Fibroblast of skin of scalp (primary cell): ENCODE results near the gene NID2.

Source experiments
- DNase-seq: peaks from one replicate; pipeline ENCODE4 v3.0.0-alpha.2; 2013

Gene NID2

DNA sequence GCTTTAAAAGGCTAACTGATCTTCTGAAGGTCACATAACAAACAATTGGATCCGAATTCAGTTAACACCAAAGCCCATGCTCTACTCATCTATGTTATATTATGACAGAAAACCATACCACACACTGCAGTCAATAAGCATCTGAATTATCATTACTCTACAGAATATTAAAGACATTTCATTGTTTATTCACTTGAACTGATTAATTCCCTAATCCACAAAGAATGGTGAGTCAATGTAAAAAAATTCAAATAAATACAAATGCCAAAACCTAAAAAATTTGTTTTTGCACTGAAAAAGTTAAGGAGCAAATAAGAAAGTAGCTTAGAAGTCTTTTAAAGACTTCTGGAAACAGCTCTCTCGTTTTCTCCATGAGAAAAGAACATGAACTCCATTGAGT lies 13.7 kb downstream of the NID2 start:
- peak; percentile 60 for DNase-seq

DNA sequence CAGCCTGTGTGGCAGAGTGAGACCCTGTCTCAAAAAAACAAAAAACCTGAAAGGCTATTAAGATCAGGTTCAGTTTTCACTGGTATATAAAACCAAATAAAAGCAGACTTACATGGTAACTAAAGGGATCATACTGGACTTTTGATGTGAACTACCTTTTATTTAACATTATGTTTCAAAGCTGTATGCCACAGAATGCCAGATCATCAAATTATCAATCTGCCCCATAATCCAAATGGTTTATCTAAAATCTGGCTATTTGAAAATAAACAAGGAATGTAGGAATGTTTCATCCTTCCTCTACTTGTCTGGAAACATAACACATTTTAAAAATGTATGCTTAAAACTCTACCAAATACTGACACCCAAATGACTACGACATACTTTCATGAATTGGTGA lies 14.2 kb downstream of the NID2 start:
- DNase-seq = no peak

DNA sequence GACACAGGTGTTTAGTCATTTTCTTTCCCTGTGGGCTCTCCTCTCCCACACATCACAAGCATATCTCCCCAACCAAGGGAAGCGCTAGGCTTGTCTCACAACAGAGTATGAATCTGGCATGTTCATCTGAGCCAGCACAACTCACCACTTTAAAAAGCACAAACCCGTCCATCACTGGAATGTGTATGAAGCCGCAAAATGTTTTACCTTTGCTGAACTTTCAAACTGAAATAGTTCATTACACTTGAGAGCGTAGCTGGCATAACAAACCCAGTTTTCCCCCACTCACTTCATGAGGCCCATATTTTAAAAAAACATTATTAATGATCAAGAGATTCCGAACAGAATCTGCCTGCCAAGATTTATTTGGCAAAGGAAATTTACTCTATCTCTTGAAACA lies 15.8 kb downstream of the NID2 start:
- peak; percentile 41 for DNase-seq

DNA sequence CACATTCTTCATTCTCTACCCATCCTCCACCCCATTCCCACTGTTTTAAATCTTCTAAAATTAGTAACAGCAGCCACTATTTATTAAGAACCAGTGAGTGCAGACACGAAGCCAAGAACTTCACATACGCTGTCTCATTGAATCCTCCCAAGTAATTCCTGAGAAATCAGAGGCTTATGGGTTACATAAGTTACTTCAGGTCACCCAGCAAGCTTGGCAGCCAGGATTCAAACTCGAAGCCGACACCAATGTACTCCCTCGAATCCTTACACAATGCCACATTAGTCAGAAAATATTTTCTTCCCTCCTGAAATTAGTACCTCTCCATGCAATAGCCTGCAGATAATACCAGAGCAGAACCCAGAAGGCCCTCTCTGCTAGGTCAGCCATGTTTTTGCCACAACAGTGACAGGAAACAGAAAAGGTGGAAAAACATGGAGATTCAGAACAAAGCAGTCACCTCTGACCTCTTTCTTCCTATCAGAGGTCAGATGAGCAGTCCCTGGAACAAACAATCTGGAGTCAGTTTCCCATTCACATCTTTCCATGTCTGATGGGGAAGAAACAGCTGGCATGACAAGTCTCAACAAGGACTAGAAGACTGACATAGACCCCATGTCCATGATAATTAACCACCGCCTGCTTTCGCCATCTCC lies 16.4 kb downstream of the NID2 start:
- DNase-seq = peak; percentile 93

DNA sequence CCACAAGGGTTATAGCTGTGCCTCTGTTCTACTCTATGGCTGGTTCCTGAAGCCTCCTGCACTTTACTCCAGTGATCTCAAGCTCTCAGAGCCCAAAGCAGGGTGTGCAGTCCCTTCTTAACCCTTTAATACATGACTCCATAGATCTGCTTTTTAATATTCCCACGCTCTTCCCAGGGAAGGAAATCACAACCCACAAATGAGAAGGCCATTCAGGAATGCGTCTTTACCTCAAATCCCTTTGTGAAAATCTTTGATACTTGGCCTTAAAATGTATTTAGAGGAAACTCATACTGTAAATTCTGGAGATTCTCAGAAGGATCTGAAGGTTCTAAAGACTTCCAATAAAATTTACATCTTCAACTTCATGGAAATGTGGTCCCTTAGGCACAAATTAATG lies 17.0 kb downstream of the NID2 start:
- DNase-seq = peak; percentile 91

DNA sequence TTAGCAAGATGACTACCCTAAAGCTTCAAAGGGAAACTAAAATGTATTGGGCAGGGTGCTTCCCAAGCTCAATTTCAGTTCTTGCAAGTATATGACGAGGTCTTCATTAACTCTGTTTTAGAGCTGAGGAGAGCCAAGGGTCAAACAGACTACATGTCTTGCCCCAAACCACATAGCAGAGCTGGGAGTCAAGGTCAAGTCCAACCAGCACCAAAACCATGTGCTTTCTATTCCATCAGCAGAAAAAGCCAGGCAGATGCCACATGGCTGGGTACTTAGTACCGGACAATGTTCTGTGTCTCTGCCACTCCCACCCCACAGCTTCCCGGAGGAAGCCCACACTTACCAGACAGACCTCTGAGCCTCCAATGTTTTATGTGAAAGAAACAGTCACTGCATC lies 17.6 kb downstream of the NID2 start:
- no peak for DNase-seq

DNA sequence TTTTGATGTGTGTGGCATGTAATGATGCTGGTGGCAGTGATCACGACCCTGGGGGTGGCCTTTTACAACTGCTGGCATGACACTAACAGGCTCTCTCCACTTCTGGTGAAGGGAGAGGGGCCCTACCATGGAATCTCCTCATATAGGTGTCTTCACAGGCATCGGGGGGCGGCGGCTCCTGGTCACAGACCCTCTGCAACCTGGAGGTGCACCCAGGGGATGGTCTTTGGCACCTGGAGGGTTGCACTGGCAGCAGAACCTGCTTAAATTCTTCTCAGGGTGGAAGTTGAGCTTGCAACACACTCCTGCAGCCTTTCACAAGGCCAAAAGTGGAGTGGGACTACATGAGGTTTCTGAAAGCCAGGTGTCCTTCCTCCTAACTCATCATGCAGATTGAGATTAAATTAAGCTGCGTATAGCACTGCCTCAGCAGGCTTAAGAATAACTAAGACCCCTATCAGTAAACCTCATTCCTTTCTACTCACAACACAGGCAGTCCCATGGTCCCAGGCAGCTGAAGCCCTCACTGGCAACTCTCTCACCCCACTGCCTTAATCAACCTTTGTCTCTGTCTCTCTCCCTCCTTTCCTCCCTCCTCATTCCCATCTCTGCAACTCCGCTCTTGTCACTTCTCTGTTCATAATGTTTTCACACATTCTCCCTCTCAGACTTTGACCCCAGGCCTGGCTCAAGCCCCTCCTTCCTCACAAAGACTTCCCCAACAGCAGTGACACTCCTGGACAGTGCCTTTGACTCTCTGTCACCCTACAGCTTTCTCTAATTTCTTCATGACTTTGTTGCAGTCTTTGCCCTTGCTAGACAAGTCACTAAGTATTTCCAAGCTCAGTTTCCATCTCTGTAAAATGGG lies 18.9 kb downstream of the NID2 start:
- no peak for DNase-seq

DNA sequence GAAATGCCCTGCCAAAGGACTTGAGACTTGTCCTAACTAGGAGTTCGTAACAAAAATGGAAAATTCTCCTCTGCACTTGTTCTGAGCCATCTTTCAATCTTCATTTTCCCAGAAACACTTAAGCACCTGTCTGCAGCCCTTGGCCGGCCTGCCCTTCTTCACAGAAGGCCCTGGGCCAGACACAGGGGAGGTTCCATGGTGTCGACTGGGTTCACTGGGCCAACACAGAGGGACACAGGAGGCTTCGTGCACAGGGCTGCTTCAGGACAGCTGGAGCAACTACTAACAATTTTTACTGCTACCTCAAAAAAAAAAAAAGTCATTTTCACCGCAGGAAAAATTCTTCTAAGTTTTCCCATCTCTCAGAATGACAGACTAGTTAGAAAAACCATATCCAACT lies 19.6 kb downstream of the NID2 start:
- DNase-seq = no peak

DNA sequence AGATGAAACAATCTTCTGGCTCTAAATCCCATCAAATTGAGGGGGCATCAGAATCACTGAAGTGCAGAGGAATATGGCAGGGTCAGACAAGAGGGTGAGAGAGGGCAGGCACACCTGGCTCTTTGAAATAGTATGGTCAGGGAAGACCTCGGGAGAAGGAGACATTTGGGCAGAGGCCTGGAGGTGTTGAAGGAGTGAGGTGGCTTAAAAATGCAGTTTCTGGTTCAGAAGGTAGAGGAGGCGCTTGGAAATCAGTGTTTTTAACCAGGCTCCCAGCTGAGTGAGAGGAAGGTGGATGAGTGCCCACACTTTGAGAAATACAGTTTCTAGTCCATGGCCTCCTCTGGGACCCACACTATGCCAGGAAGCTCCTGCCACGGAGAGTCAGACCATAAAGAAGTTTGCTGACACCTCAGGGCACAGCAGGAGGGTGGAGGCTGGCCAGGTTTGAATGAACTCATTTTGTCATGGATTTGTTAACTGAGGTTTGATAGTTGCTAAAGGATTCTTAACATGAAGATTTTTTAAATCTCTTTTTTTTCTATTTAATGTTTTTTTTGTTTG lies 20.1 kb downstream of the NID2 start:
- peak; percentile 80 for DNase-seq

DNA sequence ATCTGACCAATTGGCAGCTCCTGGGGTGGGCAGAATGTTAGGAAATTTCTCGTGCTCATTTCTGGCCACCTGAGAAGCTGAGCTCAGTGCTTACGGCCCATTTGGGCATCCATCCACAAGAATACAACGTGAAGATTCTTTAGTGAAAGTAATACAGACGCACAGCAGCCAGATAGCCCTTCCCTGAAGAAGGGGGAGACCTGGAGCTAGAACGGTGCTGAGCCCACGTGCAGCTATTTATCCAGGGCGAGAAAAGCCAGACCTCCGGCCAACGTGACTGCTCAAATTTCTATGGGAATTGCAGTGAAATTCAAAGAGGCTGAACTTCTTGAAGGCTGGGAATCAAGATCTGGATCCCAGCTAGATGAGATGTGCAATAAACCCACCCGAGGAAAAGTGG lies 20.7 kb downstream of the NID2 start:
- DNase-seq = no peak

DNA sequence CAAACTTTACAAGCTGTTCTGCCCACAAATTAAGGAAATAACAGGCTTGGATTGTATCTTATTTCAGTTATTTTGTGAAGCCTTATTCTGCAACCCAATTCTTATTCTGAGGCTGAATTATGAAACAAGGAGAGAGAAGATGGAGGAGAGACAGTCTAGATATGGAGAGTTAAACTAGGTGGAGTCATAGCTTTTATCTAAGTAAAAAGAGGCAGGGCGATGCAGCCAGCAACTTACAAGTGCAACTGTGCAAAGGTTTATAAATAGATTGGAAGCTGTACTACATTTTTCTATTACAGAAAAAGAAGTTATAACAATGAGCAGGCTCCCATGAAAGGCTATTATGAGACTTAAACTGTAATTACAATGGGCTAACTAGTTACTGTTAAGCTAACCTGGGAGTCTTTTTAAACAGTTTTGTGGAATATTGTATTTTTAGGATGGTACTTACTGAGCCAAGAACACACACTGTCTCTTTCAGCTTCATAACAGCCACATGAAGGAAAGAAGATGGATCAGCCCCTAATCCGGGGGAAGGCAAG lies 22.4 kb downstream of the NID2 start:
- DNase-seq = no peak

DNA sequence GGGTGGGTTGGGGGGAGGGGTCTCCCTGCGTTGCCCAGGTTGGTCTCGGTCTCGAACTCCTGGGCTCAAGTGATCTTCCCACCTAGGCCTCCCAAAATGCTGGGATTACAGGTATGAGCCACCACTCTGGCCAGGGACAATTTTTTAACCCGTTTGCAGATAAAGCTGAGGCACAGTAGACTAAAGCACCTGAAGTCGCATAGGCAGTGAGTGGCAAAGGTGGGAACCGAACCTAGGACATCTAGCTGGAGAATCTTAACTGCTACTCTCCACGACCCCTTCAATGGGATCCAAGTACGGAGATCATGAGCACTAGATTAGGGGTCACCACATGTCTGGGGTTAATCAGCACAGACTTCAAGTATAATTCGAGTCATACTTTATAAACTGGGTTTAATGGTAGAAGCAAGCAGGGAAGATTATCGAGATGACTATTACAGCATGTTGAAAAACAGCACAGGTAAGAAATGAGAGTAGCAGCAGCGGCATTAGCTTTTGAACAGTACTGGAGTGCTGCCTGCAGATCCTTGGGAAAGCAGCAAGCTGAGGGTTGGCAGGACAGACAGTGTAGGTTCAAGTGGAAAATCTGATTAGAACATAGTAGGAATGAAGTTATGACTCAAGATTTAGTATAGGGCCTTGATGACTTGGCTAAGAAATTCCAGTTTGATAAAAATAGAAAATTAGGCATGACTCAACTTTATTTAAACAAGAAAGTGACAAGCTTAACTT lies 23.9 kb downstream of the NID2 start:
- DNase-seq = peak; percentile 90

DNA sequence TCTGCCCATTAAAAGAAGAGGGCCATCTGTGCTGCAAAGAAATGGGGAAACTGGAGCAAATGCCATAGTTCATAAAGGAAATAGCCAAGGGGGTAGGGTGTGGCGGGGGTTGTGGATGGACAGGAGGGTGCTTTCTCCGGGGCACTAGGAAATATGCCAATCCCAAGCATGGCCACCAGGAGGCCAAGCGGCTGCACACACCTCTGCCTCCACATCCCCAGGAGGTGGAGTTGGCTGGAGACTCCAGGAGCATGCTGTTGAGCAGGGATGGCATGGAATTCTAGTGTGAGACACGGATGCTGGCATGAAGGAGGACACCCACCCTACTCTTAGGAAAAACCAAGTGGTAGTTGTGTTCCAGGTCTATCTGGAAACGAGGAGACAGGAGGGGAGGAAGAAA lies 25.2 kb downstream of the NID2 start:
- peak; percentile 51 for DNase-seq

DNA sequence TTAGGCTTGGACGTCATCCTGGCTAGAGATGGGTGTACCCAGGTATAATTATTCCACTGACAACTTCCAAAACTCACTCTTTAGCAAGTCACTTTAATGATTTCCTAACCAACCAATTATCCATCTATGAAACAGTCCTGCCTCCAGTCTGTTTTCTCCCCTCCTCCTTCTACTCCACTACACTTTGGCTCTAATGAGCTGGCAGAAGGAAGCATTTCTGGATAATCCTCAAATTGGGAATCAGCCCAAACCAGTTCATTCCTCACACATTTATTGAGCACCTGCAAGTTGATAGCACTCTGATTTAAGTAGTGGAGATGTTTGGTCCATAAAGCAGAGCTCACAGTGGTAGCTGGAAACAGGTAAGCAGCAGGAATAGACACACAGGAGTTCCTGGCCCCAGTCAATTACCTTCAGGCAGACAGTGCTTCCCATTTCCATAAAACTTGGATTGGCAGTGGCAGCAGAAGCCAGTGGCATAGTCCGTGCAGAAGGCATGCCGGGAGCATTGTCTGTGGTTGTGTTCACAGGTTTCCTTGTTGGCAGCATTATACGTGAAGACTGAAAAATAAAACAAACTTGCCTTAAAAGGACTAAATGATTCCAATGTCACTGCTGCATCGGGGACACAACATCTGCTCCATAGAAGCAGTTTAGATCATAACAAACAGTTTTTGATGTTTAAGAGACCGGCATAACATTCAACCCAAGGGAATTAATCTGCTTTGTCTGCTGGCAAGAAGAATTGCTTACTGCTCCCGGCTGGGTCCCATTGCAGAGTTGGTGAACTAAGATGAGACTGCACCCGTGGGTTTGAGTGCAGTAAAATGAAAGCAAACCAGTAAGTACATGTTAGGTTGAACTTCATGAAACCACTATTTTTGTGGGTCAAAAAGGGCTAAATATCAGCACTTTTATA lies 26.2 kb downstream of the NID2 start:
- DNase-seq = no peak

DNA sequence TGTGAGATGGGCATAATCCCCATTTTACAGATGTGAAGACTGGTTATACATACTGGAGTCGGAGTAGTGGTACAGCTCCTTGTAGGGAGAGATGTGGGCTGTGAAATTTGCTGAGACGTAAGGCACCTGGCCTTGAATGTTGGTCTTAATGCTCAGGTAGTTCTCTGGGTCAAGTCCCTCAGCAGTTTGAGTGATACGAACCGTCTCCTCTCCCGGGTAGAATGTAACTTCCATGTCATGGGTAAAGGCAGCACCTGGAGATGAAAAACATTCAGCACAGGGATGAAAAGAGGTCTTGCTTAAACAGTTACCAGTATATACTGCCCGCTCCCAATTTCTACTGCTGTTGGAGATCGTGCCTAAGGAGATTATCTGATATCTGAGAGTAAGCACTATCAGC lies 28.3 kb downstream of the NID2 start:
- DNase-seq = no peak

DNA sequence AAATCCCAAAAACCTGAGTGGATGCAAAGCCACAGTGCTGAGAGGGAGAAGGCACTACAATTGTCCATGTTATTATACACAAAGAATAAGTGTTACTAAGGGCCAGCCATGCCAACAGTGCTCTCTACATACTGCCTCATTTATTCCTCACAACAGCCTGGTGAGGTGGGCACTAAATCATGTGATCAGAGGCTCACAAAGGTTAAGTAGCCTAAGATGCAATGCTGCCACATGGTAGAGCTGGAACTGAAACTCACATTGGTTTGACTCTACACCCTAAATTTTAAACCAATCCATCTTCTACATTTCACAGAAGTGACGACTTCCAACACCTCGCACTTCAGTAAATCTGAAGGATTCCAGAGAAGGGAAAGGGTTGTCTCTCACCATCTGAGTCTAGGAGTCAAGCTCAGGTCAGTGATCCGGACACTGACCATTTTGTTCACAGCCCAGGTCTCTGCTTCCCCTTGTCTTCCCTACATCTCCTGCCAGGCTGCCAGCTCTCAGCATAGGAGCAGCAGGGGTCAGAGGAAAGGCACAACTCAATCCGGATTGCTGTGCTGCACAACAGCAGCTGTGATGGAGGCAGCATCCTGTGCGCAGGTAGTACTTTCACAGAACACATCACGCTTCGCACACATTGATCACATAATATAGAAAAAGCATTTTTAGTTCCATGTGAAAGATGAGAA lies 29.6 kb downstream of the NID2 start:
- no peak for DNase-seq

DNA sequence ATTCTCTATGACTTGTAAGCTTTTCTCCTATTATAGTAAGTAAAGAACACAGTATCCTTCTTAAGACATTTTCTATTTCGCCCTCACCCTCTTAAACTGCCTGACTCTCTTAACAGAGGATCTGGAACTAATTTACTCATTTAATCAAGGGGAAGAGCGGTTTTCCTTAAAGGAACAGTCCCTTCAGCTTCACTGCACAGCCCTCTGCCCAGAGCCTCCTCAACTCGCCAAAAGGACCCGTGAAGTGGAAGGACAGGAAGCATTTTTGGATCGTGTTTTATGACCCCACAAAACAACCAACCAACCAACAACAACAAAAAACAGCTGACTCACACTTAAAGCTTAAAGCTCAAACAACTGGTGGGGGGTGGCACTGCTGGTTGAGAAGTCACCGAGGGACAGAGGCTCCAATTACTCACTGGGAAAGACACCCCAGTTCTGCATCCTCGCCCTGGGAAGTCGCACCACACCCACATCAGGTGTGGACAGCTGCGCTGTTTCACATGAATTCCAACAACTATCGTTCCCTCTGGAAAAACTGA lies 35.7 kb downstream of the NID2 start:
- DNase-seq = peak; percentile 81

DNA sequence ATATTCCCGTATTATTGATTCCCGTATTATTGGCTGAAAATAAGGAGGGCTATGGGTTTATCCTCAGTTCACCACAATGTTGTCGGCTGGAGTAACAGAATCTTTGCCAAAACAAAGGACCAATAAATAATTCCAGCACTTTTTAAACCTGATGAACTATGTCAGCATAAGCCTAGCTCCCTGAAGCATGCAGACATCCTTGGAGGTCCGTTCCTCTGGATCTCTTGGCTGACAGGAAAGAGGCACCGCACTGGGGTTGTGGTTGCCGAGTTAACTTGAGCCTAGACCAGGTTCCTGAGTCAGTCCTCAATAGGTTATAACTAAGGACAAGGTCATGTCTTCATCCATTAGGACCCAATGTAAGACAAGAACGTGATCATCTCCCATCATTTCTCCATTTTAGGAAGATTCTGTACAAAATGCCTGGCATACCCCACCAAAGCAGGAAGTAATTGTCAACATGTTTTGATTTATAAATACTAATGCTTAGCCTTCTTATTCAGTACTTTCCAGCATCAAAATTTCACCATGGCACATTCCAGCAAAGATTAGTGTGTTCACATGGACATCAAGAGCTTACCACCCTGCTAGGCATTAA lies 36.6 kb downstream of the NID2 start:
- DNase-seq = peak; percentile 85

DNA sequence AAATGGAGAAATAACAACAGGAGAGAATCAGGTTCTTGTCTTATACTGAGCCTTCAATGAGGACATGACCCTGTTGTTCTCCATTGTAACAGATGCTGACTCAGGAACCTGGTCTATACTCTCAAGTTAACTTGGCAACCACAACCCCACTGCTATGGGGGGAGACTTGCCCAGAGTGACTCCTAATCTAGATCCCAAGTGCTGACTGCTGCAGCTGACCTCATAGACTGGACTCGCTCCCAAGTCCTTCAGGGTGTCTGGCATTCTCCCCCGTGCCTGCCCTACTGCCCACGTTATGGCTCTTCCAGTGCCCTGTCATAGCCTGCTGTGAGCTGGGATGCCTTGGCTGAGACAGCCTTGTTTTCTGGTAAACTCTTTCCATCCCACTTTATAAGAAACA lies 37.1 kb downstream of the NID2 start:
- DNase-seq = peak; percentile 87

DNA sequence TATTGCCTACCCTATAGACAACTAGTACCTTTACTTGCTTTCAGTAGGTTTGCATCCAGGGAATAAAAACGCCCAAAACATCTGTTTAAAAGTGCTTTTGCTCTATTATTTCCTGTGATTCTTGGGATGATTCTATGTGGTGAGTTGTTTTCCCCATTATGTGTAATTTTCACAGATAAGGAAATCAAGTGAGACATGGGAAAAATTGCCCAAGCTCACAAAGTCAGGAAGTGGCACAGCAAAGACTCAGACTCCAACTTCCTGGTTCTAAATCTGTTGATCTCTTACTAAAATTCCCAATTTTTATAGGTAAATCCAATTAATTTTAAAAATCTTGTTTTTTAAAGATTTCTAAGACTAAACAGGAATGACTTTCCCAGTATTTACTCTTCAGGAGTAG lies 39.0 kb downstream of the NID2 start:
- DNase-seq = no peak
